Activated T-cell treated with anti-CD3 and anti-CD28 coated beads for 48 hours (primary cell): ENCODE results near the gene CCR6.
"Not testable (repeated sequence)": the region's sequence is repeated elsewhere in the genome, so short reads cannot be mapped to it uniquely, and the experiment has no call there.

Experiments used
- DNase-seq: peaks from one replicate; pipeline ENCODE4 v3.0.0-alpha.2; 2020; ENCODE audit warnings: low read depth

CCR6 gene

GRCh38 chr6:167122827-167123657 is at the start of gene CCR6:
Gene CCR6 (plus strand): TSS chr6:167123096. CDS start chr6:167136135, 13,039 bp downstream.
- DNase-seq = no peak

GRCh38 chr6:167073679-167074274 is 49.1 kb upstream of the CCR6 start:
- no peak for DNase-seq

- no peak for DNase-seq
Observed at GRCh38 chr6:167077241-167077932, 45.5 kb upstream of the CCR6 start.

DNA sequence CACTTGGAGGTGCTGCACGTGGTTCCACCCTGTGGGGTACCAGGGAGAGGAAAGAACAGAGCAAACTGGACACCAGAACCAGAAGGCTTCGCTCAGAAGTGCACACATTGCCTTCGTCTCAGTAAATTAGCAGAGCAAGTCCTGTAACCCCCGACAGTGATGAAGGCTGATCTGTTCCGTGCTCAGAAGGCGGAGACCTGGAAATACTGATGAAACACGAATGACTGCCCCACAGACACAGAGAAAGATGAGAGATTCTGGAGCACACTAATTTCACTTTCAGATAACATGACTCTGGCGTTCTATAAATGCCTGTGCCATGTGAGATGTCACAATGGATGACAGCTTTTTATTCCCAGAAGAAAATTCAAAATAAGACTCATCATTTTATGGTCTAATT is 44.2 kb upstream of the CCR6 start:
- DNase-seq = no peak

DNA sequence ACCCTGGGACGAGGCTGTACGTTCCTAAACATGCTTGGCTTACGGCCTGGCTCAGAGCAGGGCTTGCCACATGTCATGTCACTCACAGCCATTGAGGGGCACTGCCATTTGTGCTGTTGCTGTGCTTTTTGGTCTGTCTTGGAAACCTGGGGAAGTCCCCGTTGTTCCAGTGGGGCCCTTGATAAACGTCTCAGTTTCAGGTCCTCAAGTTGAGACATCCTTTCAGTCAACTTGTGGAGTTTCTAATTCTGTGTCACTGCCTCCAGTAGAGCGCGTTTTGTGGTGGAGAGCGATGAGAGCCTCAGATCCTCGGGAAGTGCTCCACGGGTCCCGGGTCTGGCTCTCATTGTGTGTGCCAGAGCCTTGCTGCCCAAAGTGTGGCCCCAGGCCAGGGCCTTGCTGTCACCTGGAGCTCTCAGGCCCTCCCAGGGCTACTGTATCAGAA is 43.0 kb upstream of the CCR6 start:
- peak; percentile 57 for DNase-seq

DNA sequence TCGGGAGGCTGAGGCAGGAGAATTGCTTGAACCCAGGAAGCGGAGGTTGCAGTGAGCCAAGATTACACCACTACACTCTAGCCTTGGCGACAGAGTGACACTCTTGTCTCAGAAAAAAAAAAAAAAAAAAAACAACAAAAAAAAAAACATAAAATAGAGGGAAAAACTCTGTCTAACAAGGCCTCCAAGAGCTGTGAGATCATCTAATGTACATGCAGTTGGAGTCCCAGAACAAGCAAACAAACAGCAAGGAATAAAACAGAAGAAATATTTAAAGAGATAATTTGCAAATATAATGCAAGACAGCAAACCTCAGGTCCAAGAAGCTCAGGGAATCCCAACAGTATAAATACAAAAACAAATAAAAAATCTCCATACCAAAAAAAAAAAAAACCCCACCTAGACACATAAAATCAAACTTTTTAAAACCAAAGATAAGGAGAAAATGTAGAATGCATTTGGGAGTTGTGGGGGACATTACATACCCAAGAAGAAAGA is 35.0 kb upstream of the CCR6 start:
- no peak for DNase-seq

GRCh38 chr6:167088741-167089140 is 34.2 kb upstream of the CCR6 start:
- DNase-seq = not testable (repeated sequence)

- DNase-seq = no peak
Observed at GRCh38 chr6:167089243-167090142, 33.4 kb upstream of the CCR6 start.

- DNase-seq = no peak
Observed at GRCh38 chr6:167090171-167090570, 32.7 kb upstream of the CCR6 start.

DNA sequence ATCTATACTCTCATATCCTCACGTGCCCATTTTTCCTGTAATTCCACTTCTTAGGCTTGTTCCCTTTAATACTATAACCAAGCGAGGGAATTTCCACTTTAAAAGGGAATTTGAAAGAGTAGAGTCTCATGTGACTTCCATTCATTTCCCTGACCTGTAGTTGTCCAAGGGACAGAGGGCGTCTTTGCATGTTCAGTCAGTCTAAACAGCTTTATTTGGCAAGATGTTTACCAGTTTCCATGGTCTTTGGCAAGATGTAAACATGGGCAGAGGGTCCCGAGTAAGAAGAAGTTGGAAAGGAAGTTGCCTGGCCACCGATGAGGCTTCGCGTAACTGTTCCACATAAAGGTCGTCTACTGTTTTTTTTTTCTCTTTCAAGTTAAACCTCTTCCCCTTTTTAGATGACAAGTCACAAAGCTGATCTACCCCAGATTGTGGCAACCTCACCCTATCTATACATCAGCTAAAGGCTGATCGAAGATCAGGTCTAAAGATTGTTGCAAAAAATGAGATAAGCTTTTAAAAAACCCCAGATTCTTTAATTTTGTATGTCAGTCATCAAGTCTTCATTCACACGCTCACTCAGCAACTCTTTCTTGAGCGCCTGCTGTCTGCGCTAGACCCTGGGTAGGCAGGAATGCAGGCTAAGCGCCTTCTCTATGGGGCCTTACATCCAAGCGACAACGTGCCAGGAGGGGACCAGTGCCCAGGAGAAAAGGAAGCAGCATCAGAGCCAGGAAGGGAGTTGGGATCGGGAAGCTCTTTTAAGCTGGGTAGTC is 31.7 kb upstream of the CCR6 start:
- no peak for DNase-seq

- DNase-seq = no peak
Observed at GRCh38 chr6:167091805-167092107, 31.1 kb upstream of the CCR6 start.

DNA sequence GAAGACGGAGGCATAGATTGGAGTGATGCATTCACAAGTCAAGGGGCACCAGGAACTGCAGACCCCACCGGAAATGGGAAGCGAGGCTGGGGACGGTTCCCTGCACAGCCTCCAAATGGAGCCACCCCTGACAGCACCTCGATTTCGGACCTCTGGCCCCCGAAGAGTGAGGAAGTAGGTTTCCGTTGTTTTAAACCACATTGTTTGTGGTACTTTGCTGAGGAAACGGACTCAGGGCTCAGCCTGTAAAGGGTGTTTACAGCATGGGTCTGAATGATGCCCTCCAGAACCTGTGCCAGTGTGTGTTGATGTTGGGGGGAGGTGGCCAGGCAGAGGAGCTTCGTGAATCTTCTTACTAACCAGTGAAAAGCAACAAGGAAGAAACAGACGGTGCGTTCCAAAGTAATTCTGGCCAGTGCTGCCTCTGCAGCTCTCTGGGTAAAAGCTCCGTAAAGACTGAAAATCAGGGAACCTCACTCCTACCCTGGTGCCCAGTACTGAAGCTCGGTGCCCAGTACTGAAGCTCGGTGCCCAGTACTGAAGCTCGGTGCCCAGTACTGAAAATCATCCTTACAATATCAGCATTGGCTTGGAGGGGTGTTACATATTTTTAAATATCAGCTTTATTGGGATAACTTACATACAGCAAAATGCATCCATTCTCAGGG is 30.1 kb upstream of the CCR6 start:
- DNase-seq = no peak

- DNase-seq = no peak
Observed at GRCh38 chr6:167093406-167093921, 29.4 kb upstream of the CCR6 start.

- DNase-seq = peak; percentile 46
Observed at GRCh38 chr6:167093922-167094432, 28.9 kb upstream of the CCR6 start.

DNA sequence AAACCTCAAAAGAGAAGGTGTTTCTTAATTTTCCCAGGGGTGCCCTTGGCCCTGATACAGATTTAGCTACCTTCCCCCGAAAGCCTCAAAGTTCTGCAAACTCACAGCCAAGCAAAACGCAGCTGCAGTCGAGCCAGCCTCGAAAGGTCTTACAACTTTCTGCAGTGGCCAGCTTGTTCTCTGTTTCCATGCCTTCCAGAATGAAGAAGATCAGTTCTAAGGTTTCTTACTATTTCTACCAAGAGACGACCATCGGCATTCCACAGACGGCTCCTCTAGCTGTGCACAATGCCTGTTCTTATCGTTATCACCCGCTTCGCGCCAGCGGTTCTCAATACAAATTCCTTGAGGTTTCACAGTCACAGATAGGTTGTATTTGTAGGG is 28.5 kb upstream of the CCR6 start:
- DNase-seq = no peak

GRCh38 chr6:167094820-167095637 is 27.9 kb upstream of the CCR6 start:
- DNase-seq = no peak

GRCh38 chr6:167095888-167096287 is 27.0 kb upstream of the CCR6 start:
- no peak for DNase-seq

DNA sequence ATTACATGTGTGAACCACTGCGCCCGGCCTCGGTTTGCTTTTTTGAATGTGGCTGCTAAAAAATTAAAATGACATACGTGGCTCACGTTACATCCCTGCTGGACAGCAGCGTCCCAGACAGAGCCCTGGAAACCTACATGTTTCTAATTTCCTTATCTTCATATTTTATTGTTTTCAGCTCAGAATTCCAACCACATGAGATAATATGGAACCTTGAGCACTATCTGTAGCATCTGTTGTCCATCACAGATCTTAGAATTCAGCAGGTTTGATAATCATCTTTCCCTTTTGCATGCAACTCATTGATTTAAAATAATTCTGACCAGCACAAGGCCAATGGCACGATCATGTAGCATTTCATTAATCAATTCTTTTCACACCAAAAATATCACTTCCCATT is 25.9 kb upstream of the CCR6 start:
- no peak for DNase-seq

GRCh38 chr6:167097770-167098169 is 25.1 kb upstream of the CCR6 start:
- DNase-seq = no peak
